GM19193 (cell line): ENCODE results near the gene SCT.

Source experiments
- POLR2A ChIP-seq: IDR thresholded peaks from 4 replicates; pipeline ENCODE4 v1.6.1; 2011; ENCODE audit not compliant: insufficient read depth, insufficient read length; ENCODE audit errors: extremely low read depth

SCT gene

GRCh38 chr11:650482-650881 lies 23.5 kb upstream of the SCT start:
- TF ChIP-seq POLR2A = no peak

- no peak for TF ChIP-seq POLR2A
These were observed 19.2 kb upstream of the SCT start for GRCh38 chr11:646214-646613.

- TF ChIP-seq POLR2A = no peak
These were observed 18.6 kb upstream of the SCT start for GRCh38 chr11:645536-645935.

- TF ChIP-seq POLR2A = no peak
These were observed 17.1 kb upstream of the SCT start for GRCh38 chr11:643849-644738.

GRCh38 chr11:643366-643765 lies 16.4 kb upstream of the SCT start:
- no peak for TF ChIP-seq POLR2A

GRCh38 chr11:641806-642370 lies 14.9 kb upstream of the SCT start:
- TF ChIP-seq POLR2A = no peak

- TF ChIP-seq POLR2A = no peak
These were observed 13.2 kb upstream of the SCT start for GRCh38 chr11:640021-640706.

- no peak for TF ChIP-seq POLR2A
These were observed 12.5 kb upstream of the SCT start for GRCh38 chr11:639332-639955.

GRCh38 chr11:638631-639331 lies 11.8 kb upstream of the SCT start:
- no peak for TF ChIP-seq POLR2A

GRCh38 chr11:637593-638521 lies 10.9 kb upstream of the SCT start:
- TF ChIP-seq POLR2A = no peak

GRCh38 chr11:637333-637592 lies 10.3 kb upstream of the SCT start:
- no peak for TF ChIP-seq POLR2A

GRCh38 chr11:636511-637332 lies 9.7 kb upstream of the SCT start, which contains the start of gene DRD4:
Gene DRD4 (plus strand): TSS chr11:637269. CDS start chr11:637305, 36 bp downstream.
- TF ChIP-seq POLR2A = no peak

- TF ChIP-seq POLR2A = no peak
These were observed 9.0 kb upstream of the SCT start for GRCh38 chr11:635945-636510.
